Osteocyte (in vitro differentiated cells): ENCODE data around the gene CDH5. TPM values are rescaled to one million over a fixed set of nuclear protein-coding genes. Genes with fewer than 3 reads are reported as not detected.

ENCODE experiments used
- DNase-seq: peaks from one replicate; pipeline ENCODE4 v3.0.0; 2021; ENCODE audit warnings: mixed read lengths; ENCODE audit not compliant: unreplicated experiment; ENCODE audit errors: extremely low spot score
- H3K27ac Mint-ChIP-seq: one replicate; pipeline ENCODE4 v1.8.0; 2021; ENCODE audit warnings: mild to moderate bottlenecking, mixed read lengths; ENCODE audit not compliant: unreplicated experiment
- H3K27me3 Mint-ChIP-seq: one replicate; pipeline ENCODE4 v1.8.0; 2021; ENCODE audit warnings: mixed read lengths; ENCODE audit not compliant: unreplicated experiment
- H3K36me3 Mint-ChIP-seq: one replicate; pipeline ENCODE4 v1.8.0; 2021; ENCODE audit warnings: mixed read lengths; ENCODE audit not compliant: unreplicated experiment
- H3K4me1 Mint-ChIP-seq: one replicate; pipeline ENCODE4 v1.8.0; 2021; ENCODE audit warnings: mixed read lengths; ENCODE audit not compliant: unreplicated experiment
- H3K4me3 Mint-ChIP-seq: one replicate; pipeline ENCODE4 v1.8.0; 2021; ENCODE audit warnings: mild to moderate bottlenecking, moderate library complexity, mixed read lengths; ENCODE audit not compliant: unreplicated experiment
- H3K9me3 Mint-ChIP-seq: one replicate; pipeline ENCODE4 v1.8.0; 2021; ENCODE audit warnings: mixed read lengths; ENCODE audit not compliant: unreplicated experiment
- total RNA-seq: library from RNA; stranded (reverse); gene quantifications from 2 replicates; pipeline ENCODE4 v1.2.1, GENCODE V29; 2021
- TF ChIP-seq, protein P1 (sequence below): fragments of 200-600 bp; sonication (generic); IDR thresholded peaks from 2 replicates; pipeline ENCODE4 v1.5.0; 2021; ENCODE audit warnings: antibody characterized with exemption, mild to moderate bottlenecking, moderate library complexity

Gene CDH5
- total RNA-seq, 1 donor from 2014 or later = not detected

- H3K27me3 Mint-ChIP-seq = peaks cover 4% of the 10 kb centered on the region
- TF ChIP-seq, protein P1, sequence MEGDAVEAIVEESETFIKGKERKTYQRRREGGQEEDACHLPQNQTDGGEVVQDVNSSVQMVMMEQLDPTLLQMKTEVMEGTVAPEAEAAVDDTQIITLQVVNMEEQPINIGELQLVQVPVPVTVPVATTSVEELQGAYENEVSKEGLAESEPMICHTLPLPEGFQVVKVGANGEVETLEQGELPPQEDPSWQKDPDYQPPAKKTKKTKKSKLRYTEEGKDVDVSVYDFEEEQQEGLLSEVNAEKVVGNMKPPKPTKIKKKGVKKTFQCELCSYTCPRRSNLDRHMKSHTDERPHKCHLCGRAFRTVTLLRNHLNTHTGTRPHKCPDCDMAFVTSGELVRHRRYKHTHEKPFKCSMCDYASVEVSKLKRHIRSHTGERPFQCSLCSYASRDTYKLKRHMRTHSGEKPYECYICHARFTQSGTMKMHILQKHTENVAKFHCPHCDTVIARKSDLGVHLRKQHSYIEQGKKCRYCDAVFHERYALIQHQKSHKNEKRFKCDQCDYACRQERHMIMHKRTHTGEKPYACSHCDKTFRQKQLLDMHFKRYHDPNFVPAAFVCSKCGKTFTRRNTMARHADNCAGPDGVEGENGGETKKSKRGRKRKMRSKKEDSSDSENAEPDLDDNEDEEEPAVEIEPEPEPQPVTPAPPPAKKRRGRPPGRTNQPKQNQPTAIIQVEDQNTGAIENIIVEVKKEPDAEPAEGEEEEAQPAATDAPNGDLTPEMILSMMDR = no peak
- DNase-seq = no peak
- no peaks in the 10 kb centered on the region for H3K4me1 Mint-ChIP-seq
- no peak overlapping the region for H3K4me3 Mint-ChIP-seq
- H3K27ac Mint-ChIP-seq = no peak overlapping the region
- no peaks in the 10 kb centered on the region for H3K9me3 Mint-ChIP-seq
- H3K36me3 Mint-ChIP-seq = no peaks in the 10 kb centered on the region
Measured at GRCh38 chr16:66375451-66375850, 9.0 kb downstream of the CDH5 start.

- peaks cover 4% of the 10 kb centered on the region for H3K27me3 Mint-ChIP-seq
- no peaks in the 10 kb centered on the region for H3K9me3 Mint-ChIP-seq
- no peaks in the 10 kb centered on the region for H3K36me3 Mint-ChIP-seq
Measured at GRCh38 chr16:66376114-66376513, 9.6 kb downstream of the CDH5 start.

GRCh38 chr16:66376577-66377305 lies 10.2 kb downstream of the CDH5 start:
- Mint-ChIP-seq H3K27me3 (peaks cover 4% of the 10 kb centered on the region), H3K4me1 (no peaks in the 10 kb centered on the region), H3K27ac (no peak overlapping the region), H3K4me3 (no peak overlapping the region), H3K36me3 (no peaks in the 10 kb centered on the region), H3K9me3 (no peaks in the 10 kb centered on the region)
- no peak for DNase-seq
- TF ChIP-seq, protein P1 = no peak

More at GRCh38 chr16:66376114-66376513, 9.6 kb downstream of the CDH5 start:
- DNase-seq = no peak
- no peak overlapping the region for H3K4me3 Mint-ChIP-seq
- H3K27ac Mint-ChIP-seq = no peak overlapping the region
- no peaks in the 10 kb centered on the region for H3K4me1 Mint-ChIP-seq
- TF ChIP-seq, protein P1 = no peak

DNA sequence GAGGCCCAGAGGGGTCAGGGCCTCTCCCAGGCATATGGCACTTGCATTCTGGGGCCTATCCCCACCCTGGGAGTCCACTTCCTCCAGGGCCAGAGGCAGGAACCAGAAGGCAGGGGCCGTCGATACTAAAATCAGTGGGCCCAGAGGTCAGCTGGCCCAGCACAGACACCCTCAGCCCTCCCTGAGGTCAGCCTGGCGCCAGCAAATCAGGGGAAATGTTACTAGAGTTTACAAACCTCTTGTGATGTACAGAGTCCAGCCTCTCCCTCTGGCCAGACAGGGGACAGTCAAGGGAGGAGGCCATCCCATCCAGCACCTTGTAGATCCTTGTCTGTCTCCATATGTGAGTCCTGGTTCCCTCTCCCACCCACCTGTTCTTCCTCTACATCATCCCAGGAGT lies 10.8 kb downstream of the CDH5 start:
- Mint-ChIP-seq H3K27me3 (peaks cover 4% of the 10 kb centered on the region), H3K4me1 (peaks cover 5% of the 10 kb centered on the region), H3K27ac (no peak overlapping the region), H3K36me3 (no peaks in the 10 kb centered on the region), H3K4me3 (no peak overlapping the region), H3K9me3 (no peaks in the 10 kb centered on the region)
- TF ChIP-seq, protein P1 = no peak
- DNase-seq = no peak

- Mint-ChIP-seq H3K27ac (no peak overlapping the region), H3K4me3 (no peak overlapping the region), H3K27me3 (peaks cover under 1% of the 10 kb centered on the region), H3K9me3 (no peaks in the 10 kb centered on the region), H3K4me1 (peaks cover 21% of the 10 kb centered on the region), H3K36me3 (no peaks in the 10 kb centered on the region)
- TF ChIP-seq, protein P1 = no peak
- no peak for DNase-seq
Measured at GRCh38 chr16:66378741-66379570, 12.5 kb downstream of the CDH5 start.
